Kidney epithelial cell (primary cell): ENCODE results near the gene TBC1D2. TPM values are rescaled to one million over a fixed set of nuclear protein-coding genes. Genes with fewer than 3 reads are reported as not detected.

ENCODE experiments used
- DNase-seq: peaks from one replicate; pipeline ENCODE4 v3.0.0-alpha.2; 2010; ENCODE audit warnings: low read depth
- H3K27me3 ChIP-seq: 2 replicates; pipeline ENCODE4 v1.6.0; 2011; ENCODE audit warnings: low read length; ENCODE audit not compliant: control insufficient read depth, insufficient read depth
- H3K36me3 ChIP-seq: 2 replicates; pipeline ENCODE4 v1.5.1; 2011; ENCODE audit warnings: low read length; ENCODE audit not compliant: control insufficient read depth, insufficient read depth
- H3K4me3 ChIP-seq: 2 replicates; pipeline ENCODE4 v1.5.1; 2011; ENCODE audit warnings: low read depth, mild to moderate bottlenecking, control low read depth, low read length
- CTCF ChIP-seq: IDR thresholded peaks from 2 replicates; pipeline ENCODE4 v1.5.1; 2011; ENCODE audit warnings: mild to moderate bottlenecking, moderate library complexity, low read length, control low read depth, inconsistent platforms; ENCODE audit not compliant: insufficient read depth, poor library complexity, severe bottlenecking
- total RNA-seq: library from RNA; depleted of rRNA; stranded (reverse); fragments of >200 nt; gene quantifications from 2 replicates; pipeline ENCODE4 v1.2.3, GENCODE V29; 2015

TBC1D2 gene
- total RNA-seq, 1 donor from 2014 or later: 21.4 TPM

DNA sequence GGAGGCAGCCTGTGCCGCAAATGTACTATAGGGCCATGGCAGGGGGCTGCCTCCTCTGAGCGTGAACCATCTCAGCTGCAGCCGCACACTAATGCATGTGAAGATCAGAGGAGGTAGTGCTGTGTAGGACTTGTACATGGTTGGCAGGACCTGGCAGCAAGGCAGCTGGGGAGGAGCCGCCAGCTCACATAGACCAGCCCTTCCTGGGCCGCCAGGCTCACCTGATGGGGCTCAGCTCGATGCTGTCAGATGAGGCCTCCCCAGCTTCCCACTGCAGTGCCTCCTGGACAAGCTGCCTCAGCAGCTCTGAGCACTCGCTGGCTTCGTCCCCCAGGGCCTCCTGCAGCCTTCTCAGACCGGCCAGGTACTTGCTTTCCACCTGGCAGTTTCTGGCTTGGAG is 45.0 kb downstream of the TBC1D2 start:
- H3K36me3 ChIP-seq: no peaks in the 10 kb centered on the region
- no peaks in the 10 kb centered on the region for H3K27me3 ChIP-seq
- TF ChIP-seq CTCF: no peak
- DNase-seq: no peak
- H3K4me3 ChIP-seq: no peak overlapping the region

- H3K27me3 ChIP-seq: no peaks in the 10 kb centered on the region
- peaks cover 2% of the 10 kb centered on the region for H3K36me3 ChIP-seq
- TF ChIP-seq CTCF: no peak
- no peak for DNase-seq
- no peak overlapping the region for H3K4me3 ChIP-seq
Measured at GRCh38 chr9:98209530-98209929, 45.9 kb downstream of the TBC1D2 start.

DNA sequence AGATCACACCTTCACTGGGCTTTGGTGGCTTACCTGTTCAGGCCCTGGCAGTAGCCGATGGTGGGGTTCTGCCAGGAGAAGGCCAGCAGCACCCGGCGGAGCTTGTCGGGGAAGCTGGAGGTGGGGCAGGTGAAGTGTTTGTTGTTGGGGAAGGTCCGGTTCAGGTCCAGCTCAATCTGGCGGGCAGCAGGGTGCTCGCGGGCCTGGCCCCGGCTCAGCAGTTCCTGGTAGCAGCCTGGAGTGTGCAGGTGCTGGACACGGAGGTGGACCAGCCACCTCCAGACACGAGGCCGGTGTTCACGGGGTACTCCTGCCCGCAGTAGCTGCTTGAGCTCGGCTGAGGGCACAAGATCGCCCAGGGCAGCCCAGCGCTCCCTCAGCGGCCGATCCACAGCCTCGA is 46.8 kb downstream of the TBC1D2 start:
- no peak for TF ChIP-seq CTCF
- H3K4me3 ChIP-seq: no peak overlapping the region
- peaks cover 2% of the 10 kb centered on the region for H3K36me3 ChIP-seq
- H3K27me3 ChIP-seq: no peaks in the 10 kb centered on the region
- DNase-seq: no peak

GRCh38 chr9:98207606-98208005 is 47.8 kb downstream of the TBC1D2 start:
- peaks cover 2% of the 10 kb centered on the region for H3K36me3 ChIP-seq
- no peak for DNase-seq
- H3K27me3 ChIP-seq: no peaks in the 10 kb centered on the region
- no peak overlapping the region for H3K4me3 ChIP-seq
- TF ChIP-seq CTCF: no peak

GRCh38 chr9:98206754-98207153 is 48.7 kb downstream of the TBC1D2 start:
- H3K36me3 ChIP-seq: peaks cover 2% of the 10 kb centered on the region

GRCh38 chr9:98204692-98205091 is 50.8 kb downstream of the TBC1D2 start:
- no peak for DNase-seq
- Histone ChIP-seq H3K27me3 (no peaks in the 10 kb centered on the region), H3K36me3 (peaks cover 6% of the 10 kb centered on the region), H3K4me3 (no peak overlapping the region)
- TF ChIP-seq CTCF: no peak

More at GRCh38 chr9:98206754-98207153, 48.7 kb downstream of the TBC1D2 start:
- TF ChIP-seq CTCF: no peak
- no peak for DNase-seq
- Histone ChIP-seq H3K27me3 (no peaks in the 10 kb centered on the region), H3K4me3 (no peak overlapping the region)
